Left renal pelvis (tissue), 4 donors: Measurements from ENCODE around the gene FTSJ3. TPM values are rescaled to one million over a fixed set of nuclear protein-coding genes. Genes with fewer than 3 reads are reported as not detected.

Experiments
- DNase-seq, 4 donors: peaks; one replicate each; pipeline ENCODE4 v3.0.0-alpha.2; 2013; ENCODE audit warnings: low read depth in 4 of 4, low spot score in 3 of 4
- polyA plus RNA-seq, 4 donors: library from polyadenylated mRNA; unstranded; fragments of 120-200 nt; gene quantifications; one replicate each; pipeline ENCODE4 v1.2.1, GENCODE V29; 2013; ENCODE audit not compliant: insufficient read length in 4 of 4

FTSJ3 gene
- polyA plus RNA-seq, 4 donors = 40.5 to 83.2 (median 59.9) TPM

GRCh38 chr17:63830904-63831491, 3.5 kb upstream of the FTSJ3 start:
- DNase-seq = no peak

- no peak for DNase-seq
Observed at GRCh38 chr17:63830278-63830677, 2.8 kb upstream of the FTSJ3 start.

- no peak for DNase-seq
Observed at GRCh38 chr17:63828936-63829335, 1.5 kb upstream of the FTSJ3 start.

- DNase-seq = no peak
Observed at GRCh38 chr17:63827801-63828221, 348 bp upstream of the FTSJ3 start.

GRCh38 chr17:63826468-63827001, 928 bp downstream of the FTSJ3 start:
- no peak for DNase-seq

- DNase-seq = no peak
Observed at GRCh38 chr17:63824362-63824761, 3.1 kb downstream of the FTSJ3 start.

GRCh38 chr17:63823659-63824331, 3.7 kb downstream of the FTSJ3 start:
- no peak for DNase-seq

- DNase-seq = no peak
Observed at GRCh38 chr17:63822537-63822936, 4.9 kb downstream of the FTSJ3 start.

GRCh38 chr17:63821804-63822203, 5.7 kb downstream of the FTSJ3 start:
- DNase-seq = no peak

- no peak for DNase-seq
Observed at GRCh38 chr17:63820963-63821561, 6.4 kb downstream of the FTSJ3 start.

GRCh38 chr17:63819585-63820537, 7.6 kb downstream of the FTSJ3 start:
- no peak for DNase-seq

- DNase-seq = no peak
Observed at GRCh38 chr17:63819131-63819530, 8.3 kb downstream of the FTSJ3 start.

- DNase-seq = no peak
Observed at GRCh38 chr17:63817736-63818385, 9.6 kb downstream of the FTSJ3 start.

- no peak for DNase-seq
Observed at GRCh38 chr17:63816669-63817068, 10.8 kb downstream of the FTSJ3 start.

- DNase-seq = no peak
Observed at GRCh38 chr17:63816123-63816522, 11.3 kb downstream of the FTSJ3 start.

GRCh38 chr17:63809970-63810369, 17.5 kb downstream of the FTSJ3 start:
- no peak for DNase-seq

- DNase-seq = no peak
Observed at GRCh38 chr17:63805591-63805990, 21.9 kb downstream of the FTSJ3 start.

- DNase-seq = no peak
Observed at GRCh38 chr17:63804328-63804727, 23.1 kb downstream of the FTSJ3 start.

GRCh38 chr17:63800783-63801182, 26.7 kb downstream of the FTSJ3 start:
- DNase-seq = no peak

- DNase-seq = no peak
Observed at GRCh38 chr17:63798572-63799106, 28.8 kb downstream of the FTSJ3 start.
